H1 (cell line): ENCODE results near the gene PLCB2. TPM values are rescaled to one million over a fixed set of nuclear protein-coding genes. Genes with fewer than 3 reads are reported as not detected.
A peak's percentile ranks its signal among the peaks of the same experiment; 100 is the strongest.

ENCODE experiments used
- CTCF ChIA-PET: fragments of 300-600 bp; sonication (Branson Sonifier 250); formaldehyde crosslinking; loops from one replicate; lab custom pipeline; 2021; ENCODE audit not compliant: partially characterized antibody; lab: Charles Lee
- POLR2A ChIA-PET: fragments of 300-600 bp; sonication (Branson Sonifier 250); formaldehyde crosslinking; loops from one replicate; lab custom pipeline; 2021; ENCODE audit warnings: inconsistent platforms; ENCODE audit not compliant: partially characterized antibody; lab: Charles Lee
- DNase-seq, 2 experiments: peaks; one replicate each; pipeline versions ENCODE4 v3.0.0 to v3.0.0-alpha.2; 2010 to 2022; ENCODE audit warnings: low spot score in 2 of 2, low read depth in 1 of 2, mixed read lengths in 1 of 2
- FAIRE-seq: peaks from 2 replicates; lab custom pipeline; 2011; peaks lifted over from hg19 to GRCh38; lab: Jason Lieb, UNC
- H2AFZ ChIP-seq: 2 replicates; pipeline ENCODE4 v1.8.1; 2012; ENCODE audit warnings: low read length, inconsistent platforms
- H2AK5ac ChIP-seq: 2 replicates; pipeline ENCODE4 v1.6.1; 2013; ENCODE audit warnings: low read depth, low read length
- H2BK120ac ChIP-seq: replicated peaks from 2 replicates; pipeline ENCODE3; 2013; ENCODE audit warnings: low read depth, low read length, inconsistent platforms
- H2BK12ac ChIP-seq: 2 replicates; pipeline ENCODE4 v1.6.1; 2013; ENCODE audit warnings: low read depth, low read length
- H2BK15ac ChIP-seq: 2 replicates; pipeline ENCODE4 v1.6.1; 2013; ENCODE audit warnings: low read length
- H2BK20ac ChIP-seq: 2 replicates; pipeline ENCODE4 v1.6.1; 2013; ENCODE audit warnings: low read length
- H2BK5ac ChIP-seq: 2 replicates; pipeline ENCODE4 v1.6.1; 2013; ENCODE audit warnings: low read depth, low read length
- H3K14ac ChIP-seq: 2 replicates; pipeline ENCODE4 v1.6.1; 2013; ENCODE audit warnings: inconsistent platforms; ENCODE audit not compliant: insufficient read length
- H3K18ac ChIP-seq: 2 replicates; pipeline ENCODE4 v1.6.1; 2013; ENCODE audit warnings: low read length; ENCODE audit errors: extremely low read depth
- H3K23ac ChIP-seq: 2 replicates; pipeline ENCODE4 v1.6.1; 2013; ENCODE audit warnings: inconsistent platforms; ENCODE audit not compliant: insufficient read length
- H3K23me2 ChIP-seq: 2 replicates; pipeline ENCODE4 v1.6.1; 2013; ENCODE audit warnings: low read depth, low read length
- H3K27ac ChIP-seq: 2 replicates; pipeline ENCODE4 v1.6.1; 2011; ENCODE audit warnings: low read depth, low read length, inconsistent platforms
- H3K27me3 ChIP-seq, 4 experiments: replicated peaks in 1 of 4; 1 replicate in 1 of 4; 2 replicates in 3 of 4; pipeline versions ENCODE4 v1.6.1 to v1.8.1; 2011 to 2013; ENCODE audit warnings: low read length in 3 of 4, mild to moderate bottlenecking in 3 of 4, inconsistent platforms in 2 of 4, mixed read lengths in 2 of 4, moderate library complexity in 1 of 4; ENCODE audit not compliant: control insufficient read depth in 3 of 4, insufficient read depth in 3 of 4; ENCODE audit errors: extremely low read depth in 1 of 4
- H3K36me3 ChIP-seq, 4 experiments: 2 replicates each; pipeline versions ENCODE4 v1.6.1 to v1.8.1; 2011 to 2013; ENCODE audit warnings: mild to moderate bottlenecking in 4 of 4, low read length in 3 of 4, moderate library complexity in 2 of 4, control low read depth in 1 of 4, inconsistent platforms in 1 of 4; ENCODE audit not compliant: insufficient read depth in 4 of 4, control insufficient read depth in 2 of 4
- H3K4ac ChIP-seq: replicated peaks from 2 replicates; pipeline ENCODE3; 2013; ENCODE audit warnings: low read length, low read depth, mixed read lengths, inconsistent platforms; ENCODE audit not compliant: insufficient read length
- H3K4me1 ChIP-seq, 4 experiments: replicated peaks in 1 of 4; 1 replicate in 1 of 4; 2 replicates in 3 of 4; pipeline versions ENCODE4 v1.6.1 to v1.8.1; 2011 to 2013; ENCODE audit warnings: low read length in 3 of 4, inconsistent platforms in 2 of 4, mixed read lengths in 1 of 4; ENCODE audit not compliant: insufficient read depth in 4 of 4, control insufficient read depth in 3 of 4
- H3K4me2 ChIP-seq, 2 experiments: 2 replicates each; pipeline versions ENCODE4 v1.6.1 to v1.8.1; 2011 to 2013; ENCODE audit warnings: low read depth in 2 of 2, low read length in 2 of 2, control low read depth in 1 of 2, inconsistent platforms in 1 of 2, mild to moderate bottlenecking in 1 of 2; ENCODE audit not compliant: insufficient read depth in 1 of 2
- H3K4me3 ChIP-seq, 4 experiments: fragments of 200-600, 300-600 bp in 1 of 4; sonication (generic), shearing (Covaris generic), sonication (Bioruptor Twin) in 1 of 4; 2 replicates each; pipeline versions ENCODE4 v1.5.1 to v1.8.1; 2011 to 2016; ENCODE audit warnings: low read length in 4 of 4, low read depth in 3 of 4, control low read depth in 2 of 4, inconsistent platforms in 2 of 4, mild to moderate bottlenecking in 2 of 4, mixed read lengths in 1 of 4, moderate library complexity in 1 of 4; ENCODE audit not compliant: insufficient read depth in 2 of 4; ENCODE audit errors: extremely low read depth in 1 of 4
- H3K56ac ChIP-seq: replicated peaks from 2 replicates; pipeline ENCODE3; 2013; ENCODE audit warnings: low read depth, mild to moderate bottlenecking, mixed read lengths, low read length, inconsistent platforms; ENCODE audit not compliant: insufficient read length
- H3K79me1 ChIP-seq: 2 replicates; pipeline ENCODE4 v1.6.1; 2013; ENCODE audit warnings: low read depth, low read length, control low read depth
- H3K79me2 ChIP-seq, 2 experiments: 2 replicates each; pipeline versions ENCODE4 v1.6.1 to v1.8.1; 2012 to 2013; ENCODE audit warnings: low read length in 2 of 2, mild to moderate bottlenecking in 2 of 2, inconsistent platforms in 1 of 2; ENCODE audit not compliant: insufficient read depth in 2 of 2, control insufficient read depth in 1 of 2
- H3K9ac ChIP-seq, 4 experiments: replicated peaks in 1 of 4; 1 replicate in 1 of 4; 2 replicates in 3 of 4; pipeline versions ENCODE4 v1.6.1 to v1.8.1; 2011 to 2013; ENCODE audit warnings: low read depth in 3 of 4, low read length in 3 of 4, control low read depth in 2 of 4, mild to moderate bottlenecking in 2 of 4, moderate library complexity in 2 of 4, inconsistent platforms in 1 of 4; ENCODE audit errors: extremely low read depth in 1 of 4
- H3K9me3 ChIP-seq, 2 experiments: 2 replicates each; pipeline versions ENCODE4 v1.6.1 to v1.8.1; 2012 to 2013; ENCODE audit warnings: mild to moderate bottlenecking in 2 of 2, moderate library complexity in 2 of 2, control low read depth in 1 of 2, inconsistent platforms in 1 of 2, low read depth in 1 of 2, low read length in 1 of 2, mixed read lengths in 1 of 2; ENCODE audit not compliant: insufficient read depth in 2 of 2
- H4K20me1 ChIP-seq, 2 experiments: replicated peaks in 1 of 2; 2 replicates each; pipeline versions ENCODE3 to v1.8.1; 2011 to 2013; ENCODE audit warnings: inconsistent platforms in 2 of 2, low read length in 2 of 2, mild to moderate bottlenecking in 1 of 2; ENCODE audit not compliant: insufficient read depth in 2 of 2, control insufficient read depth in 1 of 2
- H4K5ac ChIP-seq: 2 replicates; pipeline ENCODE4 v1.6.1; 2013; ENCODE audit warnings: low read length, low read depth, mixed read lengths, inconsistent platforms; ENCODE audit not compliant: insufficient read length
- H4K8ac ChIP-seq: 2 replicates; pipeline ENCODE4 v1.8.0; 2013; ENCODE audit warnings: mild to moderate bottlenecking, moderate library complexity, low read length, inconsistent platforms; ENCODE audit not compliant: insufficient read depth; ENCODE audit errors: extremely low read depth
- H4K91ac ChIP-seq: replicated peaks from 2 replicates; pipeline ENCODE3; 2013; ENCODE audit warnings: low read length, mixed read lengths, inconsistent platforms; ENCODE audit not compliant: insufficient read length
- KDM5A ChIP-seq: fragments of 200-600 bp; IDR thresholded peaks from 2 replicates; pipeline ENCODE4 v1.7.1; 2012; ENCODE audit warnings: mild to moderate bottlenecking, low read length, inconsistent platforms, mixed read lengths
- RNF2 ChIP-seq: fragments of 200-900, 300-1000 bp; sonication (generic); IDR thresholded peaks from 2 replicates; pipeline ENCODE4 v1.7.1; 2016; ENCODE audit warnings: borderline replicate concordance, low read depth, mild to moderate bottlenecking, antibody characterized with exemption, low read length; ENCODE audit not compliant: poor library complexity, severe bottlenecking; ENCODE audit errors: missing control alignments
- SAP30 ChIP-seq: fragments of 300-600 bp; sonication (generic); IDR thresholded peaks from 2 replicates; pipeline ENCODE4 v1.7.1; 2012; ENCODE audit warnings: low read length, moderate library complexity, mild to moderate bottlenecking, inconsistent platforms; ENCODE audit not compliant: insufficient read depth, insufficient replicate concordance
- YY1 ChIP-seq: IDR thresholded peaks from 2 replicates; pipeline ENCODE4 v1.6.1; 2011; ENCODE audit warnings: low read depth, mild to moderate bottlenecking, low read length
- WGBS, 2 experiments: shearing (Covaris generic) in 1 of 2; methylation state at CpG; one replicate each; pipeline versions ENCODE4 v1.1.6 to v1.1.7; 2013 to 2015; ENCODE audit warnings: low lambda C conversion rate in 2 of 2, mixed read lengths in 2 of 2, inconsistent platforms in 1 of 2, low coverage in 1 of 2, missing lambda C conversion rate in 1 of 2; ENCODE audit not compliant: insufficient replicate concordance in 2 of 2, insufficient coverage in 1 of 2, insufficient read length in 1 of 2; ENCODE audit errors: extremely low coverage in 1 of 2, missing lambda C conversion rate in 1 of 2; 5-methylcytosine and 5-hydroxymethylcytosine counted together
- polyA plus RNA-seq, 7 experiments: library from polyadenylated mRNA; depleted of rRNA in 3 of 7; stranded (reverse) in 5 of 7; unstranded in 2 of 7; fragments of >200 nt in 5 of 7; fragments of 200-250 nt in 2 of 7; gene quantifications; 1 replicate in 5 of 7; 2 replicates in 1 of 7; 4 replicates in 1 of 7; pipeline versions ENCODE4 v1.2.1 to v1.2.3, GENCODE V29; 2011 to 2013; ENCODE audit warnings: missing spikeins in 2 of 7, mixed read lengths in 2 of 7
- total RNA-seq: library from RNA; stranded (reverse); fragmentation: NEBNext Ultra II Directional; extraction: Animal tissue kit (Norgen Biotek cat#: 25700); gene quantifications from 2 replicates; pipeline ENCODE4 v1.2.1, GENCODE V29; 2021

The PLCB2 gene
- total and polyA plus RNA-seq, 2 of the 8 experiments (the other 6 are each of a cell fraction or from before 2014, with no cell fraction given): 7.2 to 8.4 TPM

- H3K4me1 ChIP-seq: peaks cover 17 to 47% (median 34%) of the 10 kb centered on the region in 4 experiments
- peak within 1 kb of the TSS; percentile 95 for H3K18ac ChIP-seq
- H3K4ac ChIP-seq: no peak within 1 kb of the TSS
- H3K23ac ChIP-seq: no peak within 1 kb of the TSS
- POLR2A ChIA-PET: interaction anchor here (0.9 to 3.5 kb wide), 8 partner anchors 8 to 40 kb away, joined by 3 to 16 read pairs (median 4); partner anchors contain the start of gene PLCB2
- H4K8ac ChIP-seq: peak within 1 kb of the TSS; percentile 58; the same call in 1 of the 2 replicates
- peak within 1 kb of the TSS; percentile 90; the same call in 1 of the 2 replicates for H2BK12ac ChIP-seq
- CTCF ChIA-PET: interaction anchor here (0.6 to 16.2 kb wide), 11 partner anchors 9 to 559 kb away, joined by 3 to 518 read pairs (median 4); partner anchors contain the start of genes CCDC9B, INAFM2 and PLCB2
- no peaks in the 10 kb centered on the region for H3K79me2 ChIP-seq
- no peak within 1 kb of the TSS for H2AK5ac ChIP-seq
- peaks cover 22% of the 10 kb centered on the region; the same call in 1 of the 2 replicates for H3K23me2 ChIP-seq
- peak within 1 kb of the TSS; percentile 60; the same call in 1 of the 2 replicates for H2BK5ac ChIP-seq
- WGBS, 2 experiments: 1% methylated on average over 32 of the region's 76 CpGs; no CpG with 5 or more reads in 1 of the 2 experiments
- no peaks in the 10 kb centered on the region for H3K9me3 ChIP-seq
- DNase-seq (no peak), FAIRE-seq (no peak)
- H3K14ac ChIP-seq: no peak within 1 kb of the TSS
- H4K5ac ChIP-seq: no peak within 1 kb of the TSS
- H3K9ac ChIP-seq: no peak within 1 kb of the TSS
- no peak within 1 kb of the TSS for H2BK120ac ChIP-seq
- H4K91ac ChIP-seq: peak within 1 kb of the TSS; percentile 76
- H3K27ac ChIP-seq: no peak within 1 kb of the TSS
- peak within 1 kb of the TSS; percentile 21 to 61 (median 32) for H3K4me3 ChIP-seq
- peak within 1 kb of the TSS; percentile 61; the same call in 1 of the 2 replicates for H2BK15ac ChIP-seq
- H3K36me3 ChIP-seq: peaks cover 0 to 15% (median 0%) of the 10 kb centered on the region in 4 experiments; a peak in 1 of 8 replicates
- H3K4me2 ChIP-seq: peak within 1 kb of the TSS; percentile 78 to 97
- no peaks in the 10 kb centered on the region; the same call in 1 of the 2 replicates for H3K79me1 ChIP-seq
- H3K27me3 ChIP-seq: peaks cover 40 to 69% (median 54%) of the 10 kb centered on the region in 4 experiments
- peak within 1 kb of the TSS; percentile 48; the same call in 1 of the 2 replicates for H2BK20ac ChIP-seq
- H4K20me1 ChIP-seq: no peaks in the 10 kb centered on the region
- H3K56ac ChIP-seq: no peak within 1 kb of the TSS
- H2AFZ ChIP-seq: peak within 1 kb of the TSS; percentile 49; the same call in 1 of the 2 replicates
- TF ChIP-seq YY1: no peak
- no peak for TF ChIP-seq KDM5A
- no peak for TF ChIP-seq SAP30
- peak; percentile 27 for TF ChIP-seq RNF2
These were observed 24.7 kb downstream of the PLCB2 start, which contains the start of gene ANKRD63 for GRCh38 chr15:40282869-40283614. Gene ANKRD63 (minus strand): TSS chr15:40283064. CDS start chr15:40282586, 478 bp downstream.
